ENCODE measurements around the gene PTPRN2.

The PTPRN2 gene

GRCh38 chr7:157619753-157620525, 967.7 kb downstream of the PTPRN2 start:
- DNase-seq (ENCODE audit: low read depth), result no peak
- H3K4me3 ChIP-seq (ENCODE audit: low read depth, low read length), result no peak overlapping the region
- TF ChIP-seq CTCF (IDR thresholded peaks at IDR 0.05; ENCODE audit: low read depth, low read length) (no peak), MAX (IDR thresholded peaks at IDR 0.05; ENCODE audit: low read depth, low read length) (no peak), POLR2A (IDR thresholded peaks at IDR 0.05; ENCODE audit: extremely low read depth, insufficient read length) (no peak), MYC (IDR thresholded peaks at IDR 0.05; ENCODE audit: low read depth, low read length) (no peak)

GRCh38 chr7:157618823-157619606, 968.6 kb downstream of the PTPRN2 start:
- DNase-seq (ENCODE audit: low read depth), result no peak
- H3K4me3 ChIP-seq (ENCODE audit: low read depth, low read length), result no peak overlapping the region
- TF ChIP-seq MAX (IDR thresholded peaks at IDR 0.05; ENCODE audit: low read depth, low read length) (no peak), MYC (IDR thresholded peaks at IDR 0.05; ENCODE audit: low read depth, low read length) (no peak), CTCF (IDR thresholded peaks at IDR 0.05; ENCODE audit: low read depth, low read length) (no peak), POLR2A (IDR thresholded peaks at IDR 0.05; ENCODE audit: extremely low read depth, insufficient read length) (no peak)

GRCh38 chr7:157618091-157618726, 969.4 kb downstream of the PTPRN2 start:
- H3K4me3 ChIP-seq (ENCODE audit: low read depth, low read length), result no peak overlapping the region
- no peak for DNase-seq (ENCODE audit: low read depth)
- no peak for TF ChIP-seq MAX (IDR thresholded peaks at IDR 0.05; ENCODE audit: low read depth, low read length)
- no peak for TF ChIP-seq POLR2A (IDR thresholded peaks at IDR 0.05; ENCODE audit: extremely low read depth, insufficient read length)
- TF ChIP-seq CTCF (IDR thresholded peaks at IDR 0.05; ENCODE audit: low read depth, low read length), result no peak
- no peak for TF ChIP-seq MYC (IDR thresholded peaks at IDR 0.05; ENCODE audit: low read depth, low read length)

DNA sequence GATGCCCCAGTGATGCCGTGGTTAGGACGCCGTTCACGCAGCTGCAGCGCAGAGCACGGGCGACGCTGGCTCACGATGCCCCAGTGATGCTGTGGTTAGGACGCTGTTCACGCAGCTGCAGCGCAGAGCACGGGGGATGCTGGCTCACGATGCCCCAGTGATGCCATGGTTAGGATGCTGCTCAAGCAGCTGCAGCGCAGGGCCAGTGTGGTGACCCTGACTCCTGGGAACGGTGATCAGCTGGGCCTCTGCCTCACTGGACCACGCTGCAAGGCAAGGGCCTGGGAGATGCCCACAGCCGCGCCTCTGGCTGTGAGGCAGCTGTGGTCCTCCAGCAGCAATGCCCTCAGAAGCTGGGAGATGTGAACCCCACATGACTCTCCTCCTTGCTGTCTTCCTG, 970.2 kb downstream of the PTPRN2 start:
- no peak overlapping the region for H3K4me3 ChIP-seq (ENCODE audit: low read depth, low read length)
- no peak for DNase-seq (ENCODE audit: low read depth)
- TF ChIP-seq MYC (IDR thresholded peaks at IDR 0.05; ENCODE audit: low read depth, low read length), result no peak

DNA sequence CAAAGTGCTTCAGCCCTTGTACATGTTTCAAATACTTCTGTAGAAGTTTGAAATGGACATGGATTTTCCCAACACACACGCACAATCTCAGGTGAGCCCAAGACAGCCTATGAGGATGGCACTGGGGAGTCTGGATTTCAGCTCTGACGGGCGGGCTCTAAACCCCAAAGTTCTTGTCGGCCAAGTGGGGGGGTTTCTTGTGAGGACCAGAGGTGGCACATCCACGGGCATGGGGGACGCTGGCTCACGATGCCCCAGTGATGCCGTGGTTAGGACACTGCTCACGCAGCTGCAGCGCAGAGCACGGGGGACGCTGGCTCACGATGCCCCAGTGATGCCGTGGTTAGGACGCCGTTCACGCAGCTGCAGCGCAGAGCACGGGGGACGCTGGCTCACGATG, 970.7 kb downstream of the PTPRN2 start:
- DNase-seq (ENCODE audit: low read depth), result no peak
- no peak overlapping the region for H3K4me3 ChIP-seq (ENCODE audit: low read depth, low read length)
- TF ChIP-seq MYC (IDR thresholded peaks at IDR 0.05; ENCODE audit: low read depth, low read length), result no peak
- TF ChIP-seq MAX (IDR thresholded peaks at IDR 0.05; ENCODE audit: low read depth, low read length), result no peak
- TF ChIP-seq CTCF (IDR thresholded peaks at IDR 0.05; ENCODE audit: low read depth, low read length), result no peak
- no peak for TF ChIP-seq POLR2A (IDR thresholded peaks at IDR 0.05; ENCODE audit: extremely low read depth, insufficient read length)

DNA sequence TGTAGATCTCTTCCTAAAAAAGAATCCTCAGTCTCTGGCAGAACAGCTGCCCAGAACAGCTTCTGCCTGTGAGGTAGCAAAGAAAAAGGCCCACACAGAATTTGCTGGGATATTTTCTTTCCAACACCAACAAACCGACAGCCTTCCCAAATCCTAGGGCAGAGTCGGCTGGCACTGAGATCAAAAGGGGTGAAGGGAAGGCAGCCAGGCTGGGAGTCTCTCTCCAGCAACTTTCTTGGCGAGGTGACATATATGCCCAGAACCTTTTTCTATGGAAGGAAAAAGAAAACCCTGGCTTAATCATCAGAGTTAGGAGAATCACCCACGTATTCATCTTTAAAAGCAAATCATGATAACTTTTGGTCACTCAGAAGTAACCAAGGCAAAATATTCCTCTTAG, 971.2 kb downstream of the PTPRN2 start:
- peak overlapping the region; percentile 65 for H3K4me3 ChIP-seq (ENCODE audit: low read depth, low read length)
- TF ChIP-seq MAX (IDR thresholded peaks at IDR 0.05; ENCODE audit: low read depth, low read length) (no peak), CTCF (IDR thresholded peaks at IDR 0.05; ENCODE audit: low read depth, low read length) (no peak), MYC (IDR thresholded peaks at IDR 0.05; ENCODE audit: low read depth, low read length) (no peak), POLR2A (IDR thresholded peaks at IDR 0.05; ENCODE audit: extremely low read depth, insufficient read length) (no peak)
- DNase-seq (ENCODE audit: low read depth), result no peak
